ENCODE results near the gene HBG2. TPM values are rescaled to one million over a fixed set of nuclear protein-coding genes. Genes with fewer than 3 reads are reported as not detected.

The HBG2 gene
- total and polyA plus RNA-seq, 3 experiments from 2014 or later, result not detected

GRCh38 chr11:5285703-5286340 lies 31.2 kb upstream of the HBG2 start:
- Mint-ChIP-seq H3K4me3 (no peak overlapping the region), H3K27me3 (peaks cover 3 to 5% of the 10 kb centered on the region in 2 donors), H3K36me3 (no peaks in the 10 kb centered on the region), H3K4me1 (no peaks in the 10 kb centered on the region), H3K9me3 (peaks cover 0 to 3% (median 0%) of the 10 kb centered on the region in 5 donors), H3K27ac (no peak overlapping the region)
- ChIA-PET CTCF (no interaction called here), POLR2A (no interaction called here)
- no peak for DNase-seq
- no peak overlapping the region for H3K4me3 ChIP-seq (ENCODE audit: low read length)
- no peaks in the 10 kb centered on the region for H3K36me3 ChIP-seq (ENCODE audit: insufficient read depth, low read length)
- H3K4me1 ChIP-seq (ENCODE audit: insufficient read depth, low read length), result no peaks in the 10 kb centered on the region
- no peaks in the 10 kb centered on the region for H3K9me3 ChIP-seq (ENCODE audit: low read length)
- H3K27me3 ChIP-seq (ENCODE audit: insufficient read depth, low read length, poor library complexity, severe bottlenecking), result no peaks in the 10 kb centered on the region
- H3K27ac ChIP-seq (ENCODE audit: low read depth, low read length), result peak overlapping the region; percentile 7

GRCh38 chr11:5284637-5285036 lies 30.1 kb upstream of the HBG2 start:
- Histone ChIP-seq H3K27me3 (ENCODE audit: insufficient read depth, low read length, poor library complexity, severe bottlenecking) (no peaks in the 10 kb centered on the region), H3K4me3 (ENCODE audit: low read length) (no peak overlapping the region), H3K4me1 (ENCODE audit: insufficient read depth, low read length) (no peaks in the 10 kb centered on the region), H3K27ac (ENCODE audit: low read depth, low read length) (peak overlapping the region; percentile 45), H3K9me3 (ENCODE audit: low read length) (no peaks in the 10 kb centered on the region), H3K36me3 (ENCODE audit: insufficient read depth, low read length) (no peaks in the 10 kb centered on the region)
- POLR2A ChIA-PET, result no interaction called here
- Mint-ChIP-seq H3K27ac (no peak overlapping the region), H3K4me1 (no peaks in the 10 kb centered on the region), H3K27me3 (peaks cover 3 to 5% of the 10 kb centered on the region in 2 donors), H3K4me3 (no peak overlapping the region), H3K9me3 (peaks cover 0 to 3% (median 0%) of the 10 kb centered on the region in 5 donors), H3K36me3 (no peaks in the 10 kb centered on the region)
- DNase-seq, result no peak
- CTCF ChIA-PET, result no interaction called here

DNA sequence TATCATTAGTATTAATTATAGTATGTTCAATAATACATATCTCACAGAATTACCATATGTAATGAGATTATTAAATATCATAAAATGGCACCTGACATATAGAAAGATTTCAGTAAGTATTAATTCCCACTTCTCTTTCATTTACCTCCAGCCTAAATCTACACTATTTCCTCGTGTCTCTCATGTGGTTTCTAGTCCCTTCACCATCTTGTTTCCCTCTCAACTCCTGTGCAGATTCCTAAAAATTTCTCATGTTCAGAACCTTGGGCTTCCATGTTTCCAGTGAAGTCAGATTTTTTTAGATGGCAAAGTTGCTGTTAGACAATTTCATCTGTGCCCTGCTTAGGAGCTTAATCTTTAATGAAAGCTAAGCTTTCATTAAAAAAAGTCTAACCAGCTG lies 29.3 kb upstream of the HBG2 start:
- no peaks in the 10 kb centered on the region for H3K36me3 Mint-ChIP-seq
- H3K4me1 Mint-ChIP-seq, result no peaks in the 10 kb centered on the region
- H3K27ac Mint-ChIP-seq, result no peak overlapping the region
- H3K9me3 Mint-ChIP-seq, result peaks cover 0 to 3% (median 0%) of the 10 kb centered on the region in 5 donors
- H3K4me3 Mint-ChIP-seq, result no peak overlapping the region
- no peak for DNase-seq
- no peak overlapping the region for H3K4me3 ChIP-seq (ENCODE audit: low read length)
- H3K27me3 ChIP-seq (ENCODE audit: insufficient read depth, low read length, poor library complexity, severe bottlenecking), result no peaks in the 10 kb centered on the region
- H3K36me3 ChIP-seq (ENCODE audit: insufficient read depth, low read length), result no peaks in the 10 kb centered on the region
- ChIA-PET CTCF (no interaction called here), POLR2A (no interaction called here)
- no peaks in the 10 kb centered on the region for H3K4me1 ChIP-seq (ENCODE audit: insufficient read depth, low read length)
- H3K9me3 ChIP-seq (ENCODE audit: low read length), result no peaks in the 10 kb centered on the region
- peaks cover 3 to 5% of the 10 kb centered on the region in 2 donors for H3K27me3 Mint-ChIP-seq
- peak overlapping the region; percentile 45 for H3K27ac ChIP-seq (ENCODE audit: low read depth, low read length)

GRCh38 chr11:5283086-5283485 lies 28.5 kb upstream of the HBG2 start:
- Histone ChIP-seq H3K36me3 (ENCODE audit: insufficient read depth, low read length) (no peaks in the 10 kb centered on the region), H3K27me3 (ENCODE audit: insufficient read depth, low read length, poor library complexity, severe bottlenecking) (no peaks in the 10 kb centered on the region), H3K9me3 (ENCODE audit: low read length) (no peaks in the 10 kb centered on the region), H3K4me1 (ENCODE audit: insufficient read depth, low read length) (no peaks in the 10 kb centered on the region), H3K4me3 (ENCODE audit: low read length) (no peak overlapping the region), H3K27ac (ENCODE audit: low read depth, low read length) (no peak overlapping the region)
- Mint-ChIP-seq H3K9me3 (peaks cover 0 to 3% (median 0%) of the 10 kb centered on the region in 5 donors), H3K4me1 (no peaks in the 10 kb centered on the region), H3K27me3 (peaks cover 3 to 5% of the 10 kb centered on the region in 2 donors), H3K36me3 (no peaks in the 10 kb centered on the region), H3K27ac (no peak overlapping the region), H3K4me3 (no peak overlapping the region)
- POLR2A ChIA-PET, result no interaction called here
- CTCF ChIA-PET, result no interaction called here
- DNase-seq, result no peak

- Histone ChIP-seq H3K4me1 (ENCODE audit: insufficient read depth, low read length) (no peaks in the 10 kb centered on the region), H3K9me3 (ENCODE audit: low read length) (no peaks in the 10 kb centered on the region), H3K27ac (ENCODE audit: low read depth, low read length) (no peak overlapping the region), H3K27me3 (ENCODE audit: insufficient read depth, low read length, poor library complexity, severe bottlenecking) (no peaks in the 10 kb centered on the region), H3K4me3 (ENCODE audit: low read length) (no peak overlapping the region), H3K36me3 (ENCODE audit: insufficient read depth, low read length) (no peaks in the 10 kb centered on the region)
- Mint-ChIP-seq H3K36me3 (no peaks in the 10 kb centered on the region), H3K4me1 (no peaks in the 10 kb centered on the region), H3K27me3 (peaks cover 3 to 5% of the 10 kb centered on the region in 2 donors), H3K27ac (no peak overlapping the region), H3K9me3 (peaks cover 0 to 3% (median 0%) of the 10 kb centered on the region in 5 donors), H3K4me3 (no peak overlapping the region)
- ChIA-PET CTCF (no interaction called here), POLR2A (no interaction called here)
- DNase-seq, result no peak
These were observed 28.0 kb upstream of the HBG2 start for GRCh38 chr11:5282628-5283027.

DNA sequence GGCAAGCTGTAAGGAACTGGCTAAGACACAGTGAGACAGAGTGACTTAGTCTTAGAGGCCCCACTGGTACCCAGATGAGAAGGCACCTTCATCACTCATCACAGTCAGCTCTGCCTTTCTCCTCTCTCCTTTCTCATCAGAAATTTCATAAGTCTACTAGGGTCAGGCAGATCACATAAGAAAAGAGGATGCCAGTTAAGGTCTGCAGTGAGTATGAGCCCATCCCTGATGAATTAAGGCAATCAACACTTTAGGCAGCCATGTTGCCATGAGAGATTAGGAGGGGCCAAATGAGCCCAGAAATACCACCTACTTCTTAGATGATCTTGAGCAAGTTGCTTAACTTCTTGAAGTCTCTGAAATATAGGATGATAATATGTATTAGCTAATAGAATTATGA lies 27.0 kb upstream of the HBG2 start:
- ChIA-PET CTCF (no interaction called here), POLR2A (no interaction called here)
- H3K27me3 ChIP-seq (ENCODE audit: insufficient read depth, low read length, poor library complexity, severe bottlenecking), result no peaks in the 10 kb centered on the region

DNA sequence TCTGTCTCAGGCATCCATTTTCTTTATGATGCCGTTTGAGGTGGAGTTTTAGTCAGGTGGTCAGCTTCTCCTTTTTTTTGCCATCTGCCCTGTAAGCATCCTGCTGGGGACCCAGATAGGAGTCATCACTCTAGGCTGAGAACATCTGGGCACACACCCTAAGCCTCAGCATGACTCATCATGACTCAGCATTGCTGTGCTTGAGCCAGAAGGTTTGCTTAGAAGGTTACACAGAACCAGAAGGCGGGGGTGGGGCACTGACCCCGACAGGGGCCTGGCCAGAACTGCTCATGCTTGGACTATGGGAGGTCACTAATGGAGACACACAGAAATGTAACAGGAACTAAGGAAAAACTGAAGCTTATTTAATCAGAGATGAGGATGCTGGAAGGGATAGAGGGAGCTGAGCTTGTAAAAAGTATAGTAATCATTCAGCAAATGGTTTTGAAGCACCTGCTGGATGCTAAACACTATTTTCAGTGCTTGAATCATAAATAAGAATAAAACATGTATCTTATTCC lies 26.1 kb upstream of the HBG2 start:
- POLR2A ChIA-PET, result no interaction called here
- Mint-ChIP-seq H3K36me3 (no peaks in the 10 kb centered on the region), H3K9me3 (peaks cover 0 to 3% (median 0%) of the 10 kb centered on the region in 5 donors), H3K4me1 (no peaks in the 10 kb centered on the region), H3K4me3 (no peak overlapping the region), H3K27ac (no peak overlapping the region), H3K27me3 (peaks cover 3 to 4% of the 10 kb centered on the region in 2 donors)
- H3K36me3 ChIP-seq (ENCODE audit: insufficient read depth, low read length), result no peaks in the 10 kb centered on the region
- no peak for DNase-seq
- CTCF ChIA-PET, result no interaction called here
- no peak overlapping the region for H3K27ac ChIP-seq (ENCODE audit: low read depth, low read length)
- H3K27me3 ChIP-seq (ENCODE audit: insufficient read depth, low read length, poor library complexity, severe bottlenecking), result no peaks in the 10 kb centered on the region
- H3K4me1 ChIP-seq (ENCODE audit: insufficient read depth, low read length), result no peaks in the 10 kb centered on the region
- no peaks in the 10 kb centered on the region for H3K9me3 ChIP-seq (ENCODE audit: low read length)
- no peak overlapping the region for H3K4me3 ChIP-seq (ENCODE audit: low read length)

More for the DNA sequence above, 27.0 kb upstream of the HBG2 start:
- H3K27ac ChIP-seq (ENCODE audit: low read depth, low read length), result no peak overlapping the region
- H3K9me3 Mint-ChIP-seq, result peaks cover 0 to 3% (median 0%) of the 10 kb centered on the region in 5 donors
- no peak for DNase-seq
- H3K36me3 ChIP-seq (ENCODE audit: insufficient read depth, low read length), result no peaks in the 10 kb centered on the region
- peaks cover 3 to 4% of the 10 kb centered on the region in 2 donors for H3K27me3 Mint-ChIP-seq
- no peak overlapping the region for H3K4me3 Mint-ChIP-seq
- no peaks in the 10 kb centered on the region for H3K4me1 Mint-ChIP-seq
- H3K4me3 ChIP-seq (ENCODE audit: low read length), result no peak overlapping the region
- no peaks in the 10 kb centered on the region for H3K36me3 Mint-ChIP-seq
- no peaks in the 10 kb centered on the region for H3K4me1 ChIP-seq (ENCODE audit: insufficient read depth, low read length)
- no peaks in the 10 kb centered on the region for H3K9me3 ChIP-seq (ENCODE audit: low read length)
- no peak overlapping the region for H3K27ac Mint-ChIP-seq

DNA sequence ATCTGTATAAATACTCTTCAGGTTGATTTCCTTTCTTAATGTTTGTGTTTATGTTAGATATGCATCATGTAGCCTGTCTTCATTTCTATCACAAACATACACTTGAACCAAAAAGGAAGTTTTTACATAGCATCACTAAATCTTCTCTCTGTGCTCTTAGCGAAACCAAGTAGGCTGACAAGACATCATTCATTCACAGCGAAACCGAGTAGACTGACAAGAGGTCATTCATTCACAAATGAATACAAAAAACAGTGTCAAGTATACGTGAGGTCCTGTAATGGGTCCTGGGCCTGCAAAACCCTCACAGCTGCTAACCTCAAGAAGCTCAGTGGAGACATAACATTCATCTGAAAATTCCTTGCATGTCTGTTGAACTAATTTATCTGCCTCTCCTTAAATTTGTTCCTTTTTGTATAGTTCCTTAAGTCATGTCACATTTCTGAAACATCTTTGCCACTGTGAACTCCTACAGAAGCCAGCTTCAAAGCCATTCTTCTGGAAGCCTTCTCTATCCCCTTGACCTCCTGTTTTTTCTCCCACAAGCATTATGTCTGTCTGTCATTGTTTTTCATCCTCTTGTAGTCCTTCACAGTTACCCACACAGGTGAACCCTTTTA lies 25.0 kb upstream of the HBG2 start:
- no peak overlapping the region for H3K4me3 Mint-ChIP-seq
- Histone ChIP-seq H3K27ac (ENCODE audit: low read depth, low read length) (peak overlapping the region; percentile 26), H3K4me3 (ENCODE audit: low read length) (no peak overlapping the region), H3K27me3 (ENCODE audit: insufficient read depth, low read length, poor library complexity, severe bottlenecking) (no peaks in the 10 kb centered on the region), H3K36me3 (ENCODE audit: insufficient read depth, low read length) (no peaks in the 10 kb centered on the region), H3K9me3 (ENCODE audit: low read length) (no peaks in the 10 kb centered on the region), H3K4me1 (ENCODE audit: insufficient read depth, low read length) (no peaks in the 10 kb centered on the region)
- CTCF ChIA-PET, result no interaction called here
- no peak for DNase-seq
- no peaks in the 10 kb centered on the region for H3K36me3 Mint-ChIP-seq
- H3K27me3 Mint-ChIP-seq, result peaks cover 3 to 4% of the 10 kb centered on the region in 2 donors
- no peaks in the 10 kb centered on the region for H3K9me3 Mint-ChIP-seq
- H3K4me1 Mint-ChIP-seq, result no peaks in the 10 kb centered on the region
- no peak overlapping the region for H3K27ac Mint-ChIP-seq
- POLR2A ChIA-PET, result no interaction called here
